PC-9 (cell line): ENCODE results near the gene RBMS3.

Experiments used
- EZH2 ChIP-seq: fragments of 200-600 bp; sonication (generic); IDR thresholded peaks from 2 replicates; pipeline ENCODE4 v1.8.0; 2017; ENCODE audit warnings: antibody characterized with exemption, low read depth
- TF ChIP-seq, protein P1 (sequence below): fragments of 200-600 bp; sonication (generic); conservative IDR thresholded peaks from 2 replicates; pipeline ENCODE4 v1.6.1; 2017; ENCODE audit warnings: mixed run types, antibody characterized with exemption, mild to moderate bottlenecking, moderate library complexity

- no peak for TF ChIP-seq EZH2
- TF ChIP-seq, protein P1, sequence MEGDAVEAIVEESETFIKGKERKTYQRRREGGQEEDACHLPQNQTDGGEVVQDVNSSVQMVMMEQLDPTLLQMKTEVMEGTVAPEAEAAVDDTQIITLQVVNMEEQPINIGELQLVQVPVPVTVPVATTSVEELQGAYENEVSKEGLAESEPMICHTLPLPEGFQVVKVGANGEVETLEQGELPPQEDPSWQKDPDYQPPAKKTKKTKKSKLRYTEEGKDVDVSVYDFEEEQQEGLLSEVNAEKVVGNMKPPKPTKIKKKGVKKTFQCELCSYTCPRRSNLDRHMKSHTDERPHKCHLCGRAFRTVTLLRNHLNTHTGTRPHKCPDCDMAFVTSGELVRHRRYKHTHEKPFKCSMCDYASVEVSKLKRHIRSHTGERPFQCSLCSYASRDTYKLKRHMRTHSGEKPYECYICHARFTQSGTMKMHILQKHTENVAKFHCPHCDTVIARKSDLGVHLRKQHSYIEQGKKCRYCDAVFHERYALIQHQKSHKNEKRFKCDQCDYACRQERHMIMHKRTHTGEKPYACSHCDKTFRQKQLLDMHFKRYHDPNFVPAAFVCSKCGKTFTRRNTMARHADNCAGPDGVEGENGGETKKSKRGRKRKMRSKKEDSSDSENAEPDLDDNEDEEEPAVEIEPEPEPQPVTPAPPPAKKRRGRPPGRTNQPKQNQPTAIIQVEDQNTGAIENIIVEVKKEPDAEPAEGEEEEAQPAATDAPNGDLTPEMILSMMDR: no peak
Observed at GRCh38 chr3:30002797-30003196, 721.9 kb downstream of the RBMS3 start.
